Parietal lobe (tissue), 1 donor: ENCODE results near the gene HEPACAM. TPM values are rescaled to one million over a fixed set of nuclear protein-coding genes. Genes with fewer than 3 reads are reported as not detected.

Experiments
- total RNA-seq: library from RNA; depleted of rRNA; stranded (reverse); fragments of >200 nt; gene quantifications from one replicate; pipeline ENCODE4 v1.2.3, GENCODE V29; 2014

The HEPACAM gene
- 18.2 TPM for total RNA-seq

GRCh38 chr11:124935548-124936514, at the start of gene HEPACAM:
TSS of gene HEPACAM (minus strand) at chr11:124936047. CDS start at chr11:124936006, 41 bp downstream.

GRCh38 chr11:124953753-124954589, 18.1 kb upstream of the HEPACAM start, which contains the start of gene CCDC15:
TSS of gene CCDC15 (plus strand) at chr11:124954202. CDS start at chr11:124954733, 531 bp downstream.

GRCh38 chr11:124918950-124919349, 16.9 kb downstream of the HEPACAM start, which contains the start of gene HEPN1:
TSS of gene HEPN1 (plus strand) at chr11:124919250.

GRCh38 chr11:124897674-124898262, 38.1 kb downstream of the HEPACAM start, which contains the start of gene ROBO4:
TSS of gene ROBO4 (minus strand) at chr11:124897865. CDS start at chr11:124897795, 70 bp downstream.

Other genes starting within 250 kb of the HEPACAM start
- gene NRGN, start 196.1 kb downstream of the HEPACAM start, total RNA-seq = 1.9 TPM
- not detected for gene VSIG2, start 183.8 kb downstream of the HEPACAM start, total RNA-seq
- gene ESAM, start 173.8 kb downstream of the HEPACAM start, total RNA-seq = 4.4 TPM
- 32.9 TPM for gene MSANTD2, start 135.6 kb downstream of the HEPACAM start, total RNA-seq
- gene ROBO3, start 70.6 kb downstream of the HEPACAM start, total RNA-seq = 7.8 TPM
- gene ROBO4, start 38.2 kb downstream of the HEPACAM start, total RNA-seq = 3.1 TPM
- not detected for gene HEPN1, start 16.8 kb downstream of the HEPACAM start, total RNA-seq
- gene CCDC15, start 18.2 kb upstream of the HEPACAM start, total RNA-seq = 3.8 TPM
- gene SLC37A2, start 127.3 kb upstream of the HEPACAM start, total RNA-seq = 1.9 TPM
- gene TMEM218, start 175.6 kb upstream of the HEPACAM start, total RNA-seq = 25.0 TPM
- gene PKNOX2, start 228.7 kb upstream of the HEPACAM start, total RNA-seq = 13.1 TPM